HG02642 (cell line): ENCODE measurements around the gene WWTR1.

Source experiments
- ATAC-seq: cut with Tn5 transposase; IDR thresholded peaks from one replicate; pipeline ENCODE4 v1.9.1; 2021; ENCODE audit warnings: mild to moderate bottlenecking; ENCODE audit not compliant: unreplicated experiment, poor library complexity

Gene WWTR1

DNA sequence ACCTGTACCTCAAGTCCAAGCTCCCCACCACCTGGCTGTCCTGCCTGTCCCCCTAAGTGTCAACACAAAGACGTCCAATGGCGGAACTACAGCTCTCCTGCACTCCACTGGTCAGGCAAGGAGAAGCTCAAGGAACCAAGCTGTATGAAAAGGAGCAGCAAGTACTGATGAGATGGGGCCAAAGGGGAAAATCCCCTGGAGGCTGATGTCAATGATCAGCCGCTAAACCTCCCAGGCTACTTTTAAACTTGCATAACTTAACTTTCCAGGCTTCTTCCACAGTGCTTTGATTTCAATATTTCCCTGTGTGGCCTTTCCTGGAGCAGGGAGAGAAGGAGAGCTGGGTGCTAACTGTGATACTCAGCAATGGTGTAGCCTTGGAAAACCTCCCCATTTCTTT, 148.3 kb downstream of the WWTR1 start:
- no peak for ATAC-seq

DNA sequence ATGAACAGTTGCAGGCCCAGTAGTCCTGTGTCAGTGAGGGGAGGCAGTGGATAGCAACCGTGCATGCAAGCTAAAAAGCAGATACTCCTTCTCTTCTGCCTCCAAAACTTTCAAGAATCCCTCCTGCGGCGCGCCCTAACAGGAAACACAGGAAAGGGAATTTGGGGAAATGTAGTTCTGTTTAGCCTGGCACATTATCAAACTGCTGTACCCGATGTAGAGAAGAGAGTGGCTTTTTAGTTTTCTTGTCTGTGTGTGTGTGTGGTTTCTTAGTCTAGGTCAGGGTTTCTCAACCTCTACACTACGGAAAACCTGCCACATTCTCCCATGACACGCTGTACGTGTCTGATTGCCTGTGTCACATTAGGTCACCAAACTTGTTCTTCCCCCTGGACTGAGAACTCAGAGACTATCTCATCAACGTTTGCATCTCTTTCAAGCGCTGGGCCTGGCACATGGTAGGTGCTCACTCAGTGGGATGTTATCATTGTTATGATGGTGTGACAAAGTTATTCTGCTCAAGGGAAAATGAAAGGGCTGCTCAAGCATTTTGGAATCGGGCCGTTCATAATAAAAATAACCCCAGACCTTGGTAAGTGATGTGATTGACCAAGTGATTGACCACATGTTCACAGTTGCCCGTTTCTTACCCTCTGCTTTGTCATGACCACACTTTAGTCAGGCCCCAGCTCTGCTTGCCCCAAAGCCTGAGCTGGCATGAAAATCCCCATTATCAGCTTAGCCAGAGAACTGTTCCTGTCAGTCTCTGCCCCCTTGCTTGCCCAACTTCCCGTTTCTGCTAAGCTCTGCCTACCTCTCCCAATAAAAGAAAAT, 150.1 kb downstream of the WWTR1 start:
- no peak for ATAC-seq

- no peak for ATAC-seq
These were observed 150.9 kb downstream of the WWTR1 start for GRCh38 chr3:149506965-149507364.

DNA sequence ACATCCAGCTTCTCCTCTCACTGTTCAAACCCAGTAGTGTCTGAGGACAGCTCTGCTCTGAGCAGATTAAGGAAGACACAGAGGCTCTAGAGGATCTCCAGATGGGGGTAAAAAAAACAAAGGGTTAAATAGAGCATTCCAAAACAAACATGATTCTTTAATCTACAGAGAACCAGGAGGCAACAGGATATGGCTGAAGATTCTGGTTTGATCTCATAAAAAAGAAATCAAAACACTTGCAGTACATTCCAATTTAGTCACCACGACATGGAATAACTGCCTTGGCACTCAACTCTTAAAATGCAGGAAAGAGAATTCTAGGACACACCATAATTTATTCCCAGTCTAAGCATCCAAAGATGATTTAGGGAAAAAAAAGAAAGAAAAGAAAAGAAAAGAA, 151.3 kb downstream of the WWTR1 start:
- ATAC-seq, result no peak

GRCh38 chr3:149502438-149502837, 155.4 kb downstream of the WWTR1 start:
- ATAC-seq, result no peak

DNA sequence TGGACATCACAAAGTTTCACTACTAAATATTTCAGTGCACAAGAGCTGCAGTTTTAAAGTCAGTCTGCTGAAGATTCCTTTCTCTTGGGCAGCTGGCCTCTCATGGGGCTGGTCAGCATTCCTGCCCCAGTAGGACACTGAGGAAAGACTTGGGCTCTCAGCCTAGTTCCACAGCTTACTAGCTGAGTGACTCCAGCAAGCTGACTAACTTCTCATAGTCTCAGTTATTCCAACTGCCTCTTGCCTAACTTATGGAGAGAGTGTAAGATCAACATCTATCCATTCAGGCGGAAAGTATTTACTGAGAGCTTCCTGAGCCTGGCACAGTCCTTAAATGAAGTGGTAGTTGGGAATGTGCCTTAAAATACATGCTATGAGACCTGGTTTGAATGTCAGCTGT, 156.3 kb downstream of the WWTR1 start:
- no peak for ATAC-seq

- no peak for ATAC-seq
These were observed 159.7 kb downstream of the WWTR1 start for GRCh38 chr3:149497966-149498670.

DNA sequence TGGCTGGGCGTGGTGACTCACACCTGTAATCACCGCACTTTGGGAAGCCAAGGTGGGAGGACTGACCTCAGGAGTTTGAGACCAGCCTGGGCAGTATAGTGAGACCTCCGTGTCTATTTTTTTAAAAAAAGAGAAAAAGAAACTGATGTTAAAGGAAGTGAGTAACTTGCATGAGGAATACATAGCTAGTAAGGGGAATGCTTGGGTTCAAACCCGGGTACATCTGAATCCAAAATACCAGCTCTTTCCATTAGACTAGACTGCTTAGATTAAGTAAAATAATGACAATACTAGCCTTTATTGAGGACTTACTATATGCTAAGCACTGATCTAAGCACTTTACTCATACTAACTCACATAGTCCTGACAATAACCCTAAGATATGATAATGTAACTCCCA, 160.9 kb downstream of the WWTR1 start:
- no peak for ATAC-seq

DNA sequence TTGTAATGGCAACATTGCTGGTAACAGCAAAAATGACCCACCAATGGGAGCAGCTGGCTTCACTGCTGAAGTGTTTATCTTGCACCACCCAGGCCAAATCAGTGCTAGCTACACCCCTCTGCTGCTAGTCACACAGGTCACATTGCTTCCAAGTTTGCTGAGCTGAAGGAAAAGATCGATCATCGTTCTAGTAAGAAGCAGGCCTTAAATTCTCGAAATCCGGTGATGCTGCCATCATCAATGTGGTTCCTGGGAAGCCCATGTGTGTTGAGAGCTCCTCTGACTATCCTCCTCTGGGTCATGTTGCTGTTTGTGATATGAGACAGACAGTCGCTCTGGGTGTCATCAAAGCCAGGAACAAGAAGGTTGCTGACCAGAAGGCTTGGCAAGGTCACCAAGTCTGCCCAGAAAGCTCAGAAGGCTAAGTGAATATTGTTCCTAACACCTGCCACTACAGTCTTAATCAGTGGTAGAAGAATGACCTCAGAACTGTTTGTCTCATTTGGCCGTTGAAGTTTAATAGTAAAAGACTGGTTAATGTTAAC, 162.2 kb downstream of the WWTR1 start:
- no peak for ATAC-seq

DNA sequence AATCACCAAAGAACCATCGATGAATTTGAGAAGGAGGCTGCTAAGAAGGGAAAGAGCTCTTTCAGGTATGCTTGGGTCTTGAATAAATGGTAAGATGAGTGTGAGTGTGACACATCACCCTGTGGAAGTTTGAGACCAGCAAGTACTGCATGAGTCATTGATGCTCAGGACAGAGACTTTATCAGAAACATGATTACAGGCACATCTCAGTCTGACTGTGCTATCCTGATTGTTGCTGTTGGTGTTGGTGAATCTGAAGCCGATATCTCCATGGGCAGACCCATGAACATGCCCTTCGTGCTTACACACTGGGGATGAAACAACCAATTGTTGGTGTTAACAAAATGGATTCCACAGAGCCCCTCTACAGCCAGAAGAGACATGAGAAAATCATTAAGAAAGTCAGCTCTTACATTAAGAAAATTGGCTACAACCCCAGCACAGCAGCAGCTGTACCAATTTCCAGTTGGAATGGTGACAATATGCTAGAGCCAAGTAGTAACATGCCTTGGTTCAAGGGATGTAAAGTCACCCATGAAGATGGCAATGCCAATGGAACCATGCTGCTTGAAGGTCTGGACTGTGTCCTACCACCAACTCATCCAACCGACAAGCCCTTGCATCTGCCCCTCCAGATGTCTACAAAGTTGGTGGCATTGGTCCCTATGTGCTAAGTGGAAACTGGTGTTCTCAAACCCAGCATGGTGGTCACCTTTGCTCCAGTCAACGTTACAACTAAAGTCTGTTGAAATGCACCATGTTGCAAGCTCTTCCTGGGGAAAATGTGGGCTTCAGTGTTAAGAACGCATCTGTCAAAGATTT, 162.9 kb downstream of the WWTR1 start:
- no peak for ATAC-seq

DNA sequence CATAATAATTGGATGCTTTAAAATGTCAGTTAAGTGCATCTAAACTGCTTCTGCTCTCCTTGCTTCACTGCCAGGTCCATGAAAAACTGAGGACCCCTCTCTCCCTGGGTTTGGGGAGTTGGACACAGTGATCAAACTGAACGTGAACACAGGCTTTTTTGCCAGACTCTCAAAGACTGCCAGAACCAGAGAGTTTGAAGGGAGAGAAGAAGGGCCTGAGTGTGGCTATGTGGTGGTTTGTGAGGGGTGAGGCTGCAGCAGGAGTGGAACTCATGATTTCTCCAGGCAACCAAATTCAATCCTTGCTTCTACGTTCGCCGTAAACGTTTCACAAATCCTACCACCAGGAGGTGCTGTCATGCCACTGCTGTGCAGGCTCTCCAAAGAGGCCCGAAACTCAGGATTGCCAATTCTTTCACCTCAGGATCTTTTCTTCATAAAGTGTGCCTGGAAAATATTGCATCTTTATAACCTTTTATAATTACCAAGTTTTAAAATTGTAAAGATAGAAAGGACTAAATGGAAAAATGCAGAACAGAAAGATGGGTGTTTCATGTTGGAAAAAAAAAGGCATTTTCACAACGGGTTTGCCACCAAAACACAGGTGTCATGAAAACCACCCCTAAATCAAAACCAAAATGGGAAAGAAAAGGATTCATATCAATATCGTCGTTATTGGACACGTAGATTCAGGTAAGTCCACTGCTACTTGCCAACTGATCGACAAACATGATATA, 163.6 kb downstream of the WWTR1 start:
- ATAC-seq, result no peak

DNA sequence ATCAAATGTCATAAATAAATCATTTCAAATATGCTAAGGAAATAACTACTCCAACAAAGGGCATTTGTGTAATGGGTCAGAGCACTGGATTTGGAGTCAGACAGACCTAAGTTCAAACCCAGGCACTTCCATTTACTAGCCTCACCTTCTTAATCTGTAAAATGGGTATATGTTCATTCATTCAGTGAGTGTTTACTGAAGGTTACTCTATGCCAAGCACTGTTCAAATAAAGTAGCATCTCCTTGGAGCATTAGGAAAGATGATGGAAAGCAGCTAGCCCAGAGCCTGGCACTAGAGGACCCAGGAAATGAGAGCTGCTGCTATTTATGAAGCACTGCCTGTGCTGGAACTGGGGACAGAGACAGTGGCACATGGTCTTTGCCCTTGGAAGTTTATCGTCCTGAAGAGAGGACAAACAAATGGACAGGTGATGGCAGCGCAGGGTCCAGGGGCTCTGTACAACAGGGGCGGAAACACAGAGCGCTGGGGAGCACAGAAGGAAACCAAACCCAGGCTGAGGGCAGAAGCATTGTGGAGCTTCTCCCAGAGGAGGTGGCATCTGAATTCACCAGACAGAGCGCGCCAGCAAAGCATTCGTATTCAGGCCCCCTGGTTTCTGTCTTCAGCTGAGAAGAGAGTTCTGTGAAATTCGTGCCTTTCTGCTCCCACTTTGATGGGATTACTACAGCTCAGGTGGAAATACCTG, 164.4 kb downstream of the WWTR1 start:
- no peak for ATAC-seq

GRCh38 chr3:149490260-149490971, 167.4 kb downstream of the WWTR1 start:
- no peak for ATAC-seq

DNA sequence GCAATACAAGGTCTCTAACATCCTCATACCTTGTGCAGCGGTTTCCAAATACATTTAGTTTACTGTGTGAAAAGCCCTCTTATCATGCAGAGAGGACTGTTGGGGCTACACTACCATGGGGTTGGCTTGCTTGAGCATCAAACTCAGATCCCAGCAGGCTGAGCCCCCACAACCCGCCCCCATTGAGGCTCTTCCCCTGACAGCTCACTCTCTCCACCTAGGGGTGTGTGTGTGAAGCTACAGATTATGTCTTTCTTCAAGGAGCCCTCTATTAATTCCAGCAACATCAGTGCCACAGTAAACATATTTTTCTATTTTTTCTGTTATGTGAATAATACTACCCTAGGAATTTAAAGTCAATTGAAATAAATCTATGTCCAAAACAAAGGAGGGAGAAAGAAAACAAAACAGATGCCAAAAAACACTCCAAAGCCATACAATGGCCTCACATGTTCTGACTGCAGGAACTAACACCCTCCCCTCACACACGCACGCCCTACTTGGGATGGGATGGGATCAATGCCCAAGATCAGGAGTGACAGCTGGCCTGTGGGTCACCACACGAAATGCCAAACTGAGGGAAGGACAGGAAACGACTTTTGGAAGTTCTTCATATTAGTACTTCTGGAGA, 168.7 kb downstream of the WWTR1 start:
- no peak for ATAC-seq

DNA sequence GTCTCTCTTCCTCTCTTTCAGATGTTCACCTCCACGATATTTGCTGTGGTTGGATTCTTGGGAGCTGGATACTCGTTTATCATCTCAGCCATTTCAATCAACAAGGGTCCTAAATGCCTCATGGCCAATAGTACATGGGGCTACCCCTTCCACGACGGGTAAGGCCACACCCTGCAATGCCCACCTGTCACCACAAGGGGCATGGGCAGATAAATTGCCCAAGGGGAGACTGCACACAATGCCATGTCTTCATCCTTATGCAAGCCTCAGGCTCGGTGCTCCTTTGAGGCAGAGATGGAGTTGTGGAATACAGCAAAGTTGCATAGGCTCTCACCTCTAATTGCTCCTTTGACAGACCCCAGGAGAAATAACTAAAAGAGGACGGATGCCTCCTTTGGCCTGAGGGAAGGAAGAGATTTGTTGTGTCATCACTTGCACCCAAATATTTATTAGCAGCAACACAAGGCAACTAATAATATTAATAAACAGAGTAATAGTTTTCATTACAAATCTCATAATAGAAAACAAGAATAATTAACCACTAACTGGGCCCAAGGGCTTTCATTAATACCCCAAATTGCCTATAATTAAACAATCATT, 170.1 kb downstream of the WWTR1 start:
- ATAC-seq, result peak; percentile 88

DNA sequence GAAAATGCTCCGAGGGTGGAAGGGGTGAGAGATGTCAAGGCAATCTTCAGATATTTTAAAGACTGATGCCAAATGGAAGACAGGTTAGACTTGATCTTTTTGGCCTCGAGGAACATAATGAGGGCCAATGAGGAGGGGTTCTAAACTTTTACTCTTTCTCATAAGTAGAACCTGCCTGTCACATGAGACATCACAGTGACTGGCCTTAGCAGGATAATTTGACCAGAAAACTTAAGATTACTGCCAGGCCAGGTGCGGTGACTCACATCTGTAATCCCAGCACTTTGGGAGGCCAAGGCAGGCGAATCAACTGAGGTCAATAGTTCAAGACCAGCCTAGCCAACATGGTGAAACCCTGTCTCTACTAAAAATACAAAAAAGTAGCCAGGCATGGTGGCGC, 171.1 kb downstream of the WWTR1 start:
- ATAC-seq, result no peak

GRCh38 chr3:149481491-149481890, 176.3 kb downstream of the WWTR1 start:
- ATAC-seq, result no peak

- ATAC-seq, result no peak
These were observed 176.8 kb downstream of the WWTR1 start for GRCh38 chr3:149481056-149481455.
